ENCODE data around the gene GLT1D1. TPM values are rescaled to one million over a fixed set of nuclear protein-coding genes. Genes with fewer than 3 reads are reported as not detected.
"Not testable (repeated sequence)": the region's sequence is repeated elsewhere in the genome, so short reads cannot be mapped to it uniquely, and the experiment has no call there.

The GLT1D1 gene
- total RNA-seq, 1 donor from 2014 or later, result not detected

- Histone ChIP-seq H3K27me3 (ENCODE audit: control insufficient read depth, insufficient read depth, low read length) (no peaks in the 10 kb centered on the region), H3K36me3 (ENCODE audit: control insufficient read depth, insufficient read depth, low read length) (no peaks in the 10 kb centered on the region), H3K4me3 (ENCODE audit: low read depth, low read length) (no peak overlapping the region)
- TF ChIP-seq, protein P1, sequence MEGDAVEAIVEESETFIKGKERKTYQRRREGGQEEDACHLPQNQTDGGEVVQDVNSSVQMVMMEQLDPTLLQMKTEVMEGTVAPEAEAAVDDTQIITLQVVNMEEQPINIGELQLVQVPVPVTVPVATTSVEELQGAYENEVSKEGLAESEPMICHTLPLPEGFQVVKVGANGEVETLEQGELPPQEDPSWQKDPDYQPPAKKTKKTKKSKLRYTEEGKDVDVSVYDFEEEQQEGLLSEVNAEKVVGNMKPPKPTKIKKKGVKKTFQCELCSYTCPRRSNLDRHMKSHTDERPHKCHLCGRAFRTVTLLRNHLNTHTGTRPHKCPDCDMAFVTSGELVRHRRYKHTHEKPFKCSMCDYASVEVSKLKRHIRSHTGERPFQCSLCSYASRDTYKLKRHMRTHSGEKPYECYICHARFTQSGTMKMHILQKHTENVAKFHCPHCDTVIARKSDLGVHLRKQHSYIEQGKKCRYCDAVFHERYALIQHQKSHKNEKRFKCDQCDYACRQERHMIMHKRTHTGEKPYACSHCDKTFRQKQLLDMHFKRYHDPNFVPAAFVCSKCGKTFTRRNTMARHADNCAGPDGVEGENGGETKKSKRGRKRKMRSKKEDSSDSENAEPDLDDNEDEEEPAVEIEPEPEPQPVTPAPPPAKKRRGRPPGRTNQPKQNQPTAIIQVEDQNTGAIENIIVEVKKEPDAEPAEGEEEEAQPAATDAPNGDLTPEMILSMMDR (IDR thresholded peaks at IDR 0.05; ENCODE audit: insufficient read depth, low read length, severe bottlenecking), result no peak
- no peak for FAIRE-seq
- no peak for DNase-seq (ENCODE audit: low read depth)
These were observed 2.9 kb upstream of the GLT1D1 start for GRCh38 chr12:128850400-128850799.

GRCh38 chr12:128851429-128851828 is 1.8 kb upstream of the GLT1D1 start:
- not testable (repeated sequence) for H3K36me3 ChIP-seq (ENCODE audit: control insufficient read depth, insufficient read depth, low read length); H3K27me3 ChIP-seq (ENCODE audit: control insufficient read depth, insufficient read depth, low read length); DNase-seq (ENCODE audit: low read depth); H3K4me3 ChIP-seq (ENCODE audit: low read depth, low read length); FAIRE-seq

- H3K27me3 ChIP-seq (ENCODE audit: control insufficient read depth, insufficient read depth, low read length), result no peaks in the 10 kb centered on the region
- TF ChIP-seq, protein P1 (IDR thresholded peaks at IDR 0.05; ENCODE audit: insufficient read depth, low read length, severe bottlenecking), result no peak
- no peak overlapping the region for H3K4me3 ChIP-seq (ENCODE audit: low read depth, low read length)
- FAIRE-seq (no peak), DNase-seq (ENCODE audit: low read depth) (no peak)
- H3K36me3 ChIP-seq (ENCODE audit: control insufficient read depth, insufficient read depth, low read length), result no peaks in the 10 kb centered on the region
These were observed 1.1 kb upstream of the GLT1D1 start for GRCh38 chr12:128852026-128852698.

- no peak for DNase-seq (ENCODE audit: low read depth)
- H3K36me3 ChIP-seq (ENCODE audit: control insufficient read depth, insufficient read depth, low read length), result no peaks in the 10 kb centered on the region
- FAIRE-seq, result no peak
- H3K4me3 ChIP-seq (ENCODE audit: low read depth, low read length), result no peak overlapping the region
- H3K27me3 ChIP-seq (ENCODE audit: control insufficient read depth, insufficient read depth, low read length), result no peaks in the 10 kb centered on the region
- TF ChIP-seq, protein P1 (IDR thresholded peaks at IDR 0.05; ENCODE audit: insufficient read depth, low read length, severe bottlenecking), result no peak
These were observed 421 bp downstream of the GLT1D1 start for GRCh38 chr12:128853600-128854197.

DNA sequence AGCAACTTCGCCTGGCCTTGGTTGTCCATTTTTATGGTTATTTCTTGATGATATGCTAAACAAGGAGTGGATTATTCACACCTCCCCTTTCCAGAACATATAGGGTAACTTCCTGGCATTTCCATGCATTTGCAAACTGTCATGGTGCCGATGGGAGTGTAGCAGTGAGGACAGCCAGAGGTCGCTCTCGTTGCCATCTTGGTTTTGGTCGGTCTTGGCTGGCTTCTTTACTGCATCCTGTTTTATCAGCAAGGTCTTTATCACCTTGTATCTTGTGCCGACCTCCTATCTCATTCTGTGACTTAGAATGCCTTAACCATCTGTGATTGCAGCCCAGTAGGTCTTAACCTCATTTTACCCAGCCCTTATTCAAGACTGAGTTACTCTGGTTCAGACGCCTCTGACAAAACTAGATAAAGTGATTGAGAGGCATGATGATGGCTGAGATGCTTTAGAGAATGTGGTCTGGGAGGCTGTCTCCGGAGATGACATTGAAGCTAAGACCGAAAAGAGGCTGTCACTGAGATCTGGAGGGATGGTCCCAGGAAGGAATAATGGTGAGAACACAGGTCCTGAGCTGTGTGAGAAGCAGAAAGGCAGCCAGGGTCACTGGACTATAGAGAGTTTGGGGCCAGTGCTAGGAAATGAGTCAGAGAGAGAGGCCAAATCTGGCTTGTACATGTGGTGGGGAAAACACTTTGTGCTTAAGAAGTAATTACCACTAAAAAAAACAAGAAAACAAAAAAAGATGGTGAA is 2.9 kb downstream of the GLT1D1 start:
- no peaks in the 10 kb centered on the region for H3K27me3 ChIP-seq (ENCODE audit: control insufficient read depth, insufficient read depth, low read length)
- DNase-seq (ENCODE audit: low read depth), result no peak

DNA sequence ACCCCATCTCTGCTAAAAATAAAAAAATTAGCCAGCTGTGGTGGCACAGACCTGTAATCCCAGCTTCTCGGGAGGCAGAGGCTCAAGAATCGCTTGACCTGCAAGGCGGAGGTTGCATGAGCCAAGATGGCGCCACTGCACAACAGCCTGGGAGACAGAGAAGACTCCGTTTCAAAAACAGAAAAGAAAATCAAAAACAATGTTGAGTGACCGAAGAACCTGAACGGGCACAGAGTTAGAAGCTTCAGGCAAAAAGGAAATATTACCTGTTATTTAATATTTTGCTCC is 3.5 kb downstream of the GLT1D1 start:
- Histone ChIP-seq H3K4me3 (ENCODE audit: low read depth, low read length) (no peak overlapping the region), H3K27me3 (ENCODE audit: control insufficient read depth, insufficient read depth, low read length) (no peaks in the 10 kb centered on the region), H3K36me3 (ENCODE audit: control insufficient read depth, insufficient read depth, low read length) (no peaks in the 10 kb centered on the region)
- FAIRE-seq (no peak), DNase-seq (ENCODE audit: low read depth) (no peak)
- TF ChIP-seq, protein P1 (IDR thresholded peaks at IDR 0.05; ENCODE audit: insufficient read depth, low read length, severe bottlenecking), result no peak

More for the DNA sequence above, 2.9 kb downstream of the GLT1D1 start:
- no peak overlapping the region for H3K4me3 ChIP-seq (ENCODE audit: low read depth, low read length)
- FAIRE-seq, result no peak
- H3K36me3 ChIP-seq (ENCODE audit: control insufficient read depth, insufficient read depth, low read length), result no peaks in the 10 kb centered on the region
- TF ChIP-seq, protein P1 (IDR thresholded peaks at IDR 0.05; ENCODE audit: insufficient read depth, low read length, severe bottlenecking), result no peak

Data from bronchial epithelial cell (primary cell).